GM23338 (cell line): ENCODE measurements around the gene STK32C. TPM values are rescaled to one million over a fixed set of nuclear protein-coding genes. Genes with fewer than 3 reads are reported as not detected.

Experiments
- ATAC-seq: fragments of 200-7000 bp; cut with Tn5 transposase; 3 replicates; pipeline ENCODE4 v1.9.1; 2020
- DNase-seq: peaks from one replicate; pipeline ENCODE4 v3.0.0-alpha.2; 2015; ENCODE audit warnings: low spot score
- H2AFZ ChIP-seq: fragments of 200-600 bp; sonication (generic); 2 replicates; pipeline ENCODE4 v1.8.0; 2016; ENCODE audit warnings: antibody characterized with exemption, mild to moderate bottlenecking, moderate library complexity
- H3F3A ChIP-seq: fragments of 200-600 bp; sonication (generic); replicated peaks from 2 replicates; pipeline ENCODE4 v1.8.0; 2017; ENCODE audit warnings: antibody characterized with exemption, mixed run types, low read depth
- H3K27ac ChIP-seq: fragments of 200-600 bp; sonication (generic); 2 replicates; pipeline ENCODE4 v1.6.1; 2016; ENCODE audit warnings: low read depth
- H3K27me3 ChIP-seq: fragments of 200-600 bp; sonication (generic); 2 replicates; pipeline ENCODE4 v1.8.0; 2016; ENCODE audit warnings: mild to moderate bottlenecking, mixed run types, moderate library complexity; ENCODE audit not compliant: insufficient read depth
- H3K36me3 ChIP-seq: fragments of 200-600 bp; sonication (generic); 2 replicates; pipeline ENCODE4 v1.8.0; 2016; ENCODE audit warnings: mild to moderate bottlenecking; ENCODE audit not compliant: insufficient read depth
- H3K4me1 ChIP-seq: fragments of 200-600 bp; sonication (generic); 2 replicates; pipeline ENCODE4 v1.8.0; 2016; ENCODE audit warnings: mild to moderate bottlenecking, moderate library complexity; ENCODE audit not compliant: insufficient read depth
- H3K4me2 ChIP-seq: fragments of 200-600 bp; sonication (generic); 2 replicates; pipeline ENCODE4 v1.7.1; 2017; ENCODE audit warnings: mixed run types
- H3K4me3 ChIP-seq: fragments of 200-600 bp; sonication (generic); 2 replicates; pipeline ENCODE4 v1.6.1; 2016; ENCODE audit warnings: mixed run types
- H3K79me2 ChIP-seq: fragments of 200-600 bp; sonication (generic); replicated peaks from 2 replicates; pipeline ENCODE4 v1.8.0; 2017; ENCODE audit warnings: mild to moderate bottlenecking; ENCODE audit not compliant: insufficient read depth
- H3K9me2 ChIP-seq: fragments of 200-600 bp; sonication (generic); 2 replicates; pipeline ENCODE4 v1.8.0; 2017; ENCODE audit not compliant: insufficient read depth
- H4K20me1 ChIP-seq: fragments of 200-600 bp; sonication (generic); replicated peaks from 2 replicates; pipeline ENCODE4 v1.8.0; 2017; ENCODE audit warnings: mild to moderate bottlenecking; ENCODE audit not compliant: insufficient read depth
- H3K27ac Mint-ChIP-seq: 2 replicates; pipeline ENCODE4 v1.8.0; 2020; ENCODE audit warnings: inconsistent platforms, mild to moderate bottlenecking, moderate library complexity, mixed read lengths
- H3K27me3 Mint-ChIP-seq: 3 replicates; pipeline ENCODE4 v1.8.0; 2022; ENCODE audit warnings: low read depth, mild to moderate bottlenecking, moderate library complexity, mixed read lengths, inconsistent platforms; ENCODE audit not compliant: insufficient read depth, poor library complexity
- H3K36me3 Mint-ChIP-seq: 3 replicates; pipeline ENCODE4 v1.8.0; 2021; ENCODE audit warnings: low read depth, mild to moderate bottlenecking, inconsistent platforms, moderate library complexity, mixed read lengths
- H3K4me1 Mint-ChIP-seq: 3 replicates; pipeline ENCODE4 v1.8.0; 2020; ENCODE audit warnings: mild to moderate bottlenecking, inconsistent platforms, mixed read lengths
- H3K4me3 Mint-ChIP-seq: 3 replicates; pipeline ENCODE4 v1.8.0; 2021; ENCODE audit warnings: moderate library complexity, mild to moderate bottlenecking, inconsistent platforms, mixed read lengths
- H3K9me3 Mint-ChIP-seq: 3 replicates; pipeline ENCODE4 v1.8.0; 2020; ENCODE audit warnings: moderate library complexity, mild to moderate bottlenecking, inconsistent platforms, mixed read lengths
- CREB1 ChIP-seq: fragments of 250-450 bp; sonication (Bioruptor Pico); IDR thresholded peaks from 2 replicates; pipeline ENCODE4 v1.5.0; 2020; ENCODE audit warnings: low read depth, mild to moderate bottlenecking, moderate library complexity
- ETS1 ChIP-seq: IDR thresholded peaks from 2 replicates; pipeline ENCODE4 v1.6.1; 2016; ENCODE audit warnings: antibody characterized with exemption
- EZH2phosphoT487 ChIP-seq: fragments of 200-600 bp; sonication (generic); IDR thresholded peaks from one replicate; pipeline ENCODE4 v1.8.1; 2018; ENCODE audit warnings: antibody characterized with exemption; ENCODE audit not compliant: unreplicated experiment
- JUNB ChIP-seq: IDR thresholded peaks from one replicate; pipeline ENCODE4 v1.6.1; 2016; ENCODE audit warnings: antibody characterized with exemption; ENCODE audit not compliant: unreplicated experiment
- POLR2AphosphoS5 ChIP-seq: IDR thresholded peaks from 2 replicates; pipeline ENCODE4 v1.6.1; 2016; ENCODE audit warnings: antibody characterized with exemption, low read depth
- REST ChIP-seq: IDR thresholded peaks from one replicate; pipeline ENCODE4 v1.6.1; 2018; ENCODE audit warnings: antibody characterized with exemption; ENCODE audit not compliant: unreplicated experiment
- STAT1 ChIP-seq: IDR thresholded peaks from one replicate; pipeline ENCODE4 v1.6.1; 2016; ENCODE audit warnings: antibody characterized with exemption; ENCODE audit not compliant: unreplicated experiment
- ZNF114 ChIP-seq: fragments of 250-450 bp; sonication (Bioruptor Pico); IDR thresholded peaks from 2 replicates; pipeline ENCODE4 v1.5.0; 2020; ENCODE audit warnings: mild to moderate bottlenecking, moderate library complexity
- ZNF331 ChIP-seq: fragments of 250-450 bp; sonication (Bioruptor Pico); IDR thresholded peaks from 2 replicates; pipeline ENCODE4 v1.5.0; 2020; ENCODE audit warnings: low read depth, mild to moderate bottlenecking, moderate library complexity
- polyA plus RNA-seq: library from polyadenylated mRNA; unstranded; fragments of >200 nt; fragmentation: Nextera tagmentation; extraction: Ambion mirVana; gene quantifications from 2 replicates; pipeline ENCODE4 v1.2.1, GENCODE V29; 2016
- total RNA-seq: library from RNA; depleted of rRNA; stranded (reverse); fragments of >200 nt; shearing (Covaris generic); gene quantifications from 2 replicates; pipeline ENCODE4 v1.2.3, GENCODE V29; 2014
- TF ChIP-seq, protein P1 (sequence below): fragments of 250-450 bp; sonication (Bioruptor Pico); IDR thresholded peaks from 2 replicates; pipeline ENCODE4 v1.5.0; 2020; ENCODE audit warnings: mild to moderate bottlenecking, moderate library complexity

STK32C gene
- total and polyA plus RNA-seq, 2 experiments from 2014 or later: 10.2 to 20.5 TPM

DNA sequence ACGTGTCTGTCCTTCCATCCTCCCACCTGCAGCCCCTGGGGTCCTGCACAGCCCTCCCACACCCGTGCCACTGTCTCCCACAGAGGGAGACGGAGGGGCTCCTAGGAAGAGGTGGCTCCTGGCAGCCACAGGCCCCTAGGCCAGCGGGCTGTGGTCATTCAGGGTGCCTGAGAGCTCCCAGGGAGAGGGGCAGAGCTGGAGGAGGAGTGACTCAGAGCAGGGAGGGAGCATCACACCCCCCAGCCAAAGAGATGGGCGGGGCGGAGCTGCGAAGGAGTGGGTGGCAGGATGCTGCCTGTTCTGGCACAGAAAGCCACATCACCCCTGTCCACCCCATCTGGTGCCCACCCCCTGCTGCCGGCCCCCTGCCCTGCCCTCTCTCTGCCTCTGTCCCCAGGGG lies 50.5 kb downstream of the STK32C start:
- H2AFZ ChIP-seq: no peak overlapping the region
- no peak for DNase-seq

More for the DNA sequence above, 50.5 kb downstream of the STK32C start:
- no peaks in the 10 kb centered on the region for H3F3A ChIP-seq
- H3K4me1 ChIP-seq: no peaks in the 10 kb centered on the region
- no peaks in the 10 kb centered on the region for H3K79me2 ChIP-seq
- no peak overlapping the region for H3K4me3 ChIP-seq
- H3K9me2 ChIP-seq: no peaks in the 10 kb centered on the region
- no peaks in the 10 kb centered on the region; the same call in 1 of the 2 replicates for H4K20me1 ChIP-seq
- H3K36me3 ChIP-seq: no peaks in the 10 kb centered on the region
- no peak overlapping the region for H3K4me3 Mint-ChIP-seq
- H3K27me3 Mint-ChIP-seq: peaks cover 5% of the 10 kb centered on the region
- H3K27ac Mint-ChIP-seq: no peak overlapping the region
- no peak for ATAC-seq
- H3K4me2 ChIP-seq: no peak overlapping the region
- H3K27me3 ChIP-seq: no peaks in the 10 kb centered on the region
- TF ChIP-seq, protein P1, sequence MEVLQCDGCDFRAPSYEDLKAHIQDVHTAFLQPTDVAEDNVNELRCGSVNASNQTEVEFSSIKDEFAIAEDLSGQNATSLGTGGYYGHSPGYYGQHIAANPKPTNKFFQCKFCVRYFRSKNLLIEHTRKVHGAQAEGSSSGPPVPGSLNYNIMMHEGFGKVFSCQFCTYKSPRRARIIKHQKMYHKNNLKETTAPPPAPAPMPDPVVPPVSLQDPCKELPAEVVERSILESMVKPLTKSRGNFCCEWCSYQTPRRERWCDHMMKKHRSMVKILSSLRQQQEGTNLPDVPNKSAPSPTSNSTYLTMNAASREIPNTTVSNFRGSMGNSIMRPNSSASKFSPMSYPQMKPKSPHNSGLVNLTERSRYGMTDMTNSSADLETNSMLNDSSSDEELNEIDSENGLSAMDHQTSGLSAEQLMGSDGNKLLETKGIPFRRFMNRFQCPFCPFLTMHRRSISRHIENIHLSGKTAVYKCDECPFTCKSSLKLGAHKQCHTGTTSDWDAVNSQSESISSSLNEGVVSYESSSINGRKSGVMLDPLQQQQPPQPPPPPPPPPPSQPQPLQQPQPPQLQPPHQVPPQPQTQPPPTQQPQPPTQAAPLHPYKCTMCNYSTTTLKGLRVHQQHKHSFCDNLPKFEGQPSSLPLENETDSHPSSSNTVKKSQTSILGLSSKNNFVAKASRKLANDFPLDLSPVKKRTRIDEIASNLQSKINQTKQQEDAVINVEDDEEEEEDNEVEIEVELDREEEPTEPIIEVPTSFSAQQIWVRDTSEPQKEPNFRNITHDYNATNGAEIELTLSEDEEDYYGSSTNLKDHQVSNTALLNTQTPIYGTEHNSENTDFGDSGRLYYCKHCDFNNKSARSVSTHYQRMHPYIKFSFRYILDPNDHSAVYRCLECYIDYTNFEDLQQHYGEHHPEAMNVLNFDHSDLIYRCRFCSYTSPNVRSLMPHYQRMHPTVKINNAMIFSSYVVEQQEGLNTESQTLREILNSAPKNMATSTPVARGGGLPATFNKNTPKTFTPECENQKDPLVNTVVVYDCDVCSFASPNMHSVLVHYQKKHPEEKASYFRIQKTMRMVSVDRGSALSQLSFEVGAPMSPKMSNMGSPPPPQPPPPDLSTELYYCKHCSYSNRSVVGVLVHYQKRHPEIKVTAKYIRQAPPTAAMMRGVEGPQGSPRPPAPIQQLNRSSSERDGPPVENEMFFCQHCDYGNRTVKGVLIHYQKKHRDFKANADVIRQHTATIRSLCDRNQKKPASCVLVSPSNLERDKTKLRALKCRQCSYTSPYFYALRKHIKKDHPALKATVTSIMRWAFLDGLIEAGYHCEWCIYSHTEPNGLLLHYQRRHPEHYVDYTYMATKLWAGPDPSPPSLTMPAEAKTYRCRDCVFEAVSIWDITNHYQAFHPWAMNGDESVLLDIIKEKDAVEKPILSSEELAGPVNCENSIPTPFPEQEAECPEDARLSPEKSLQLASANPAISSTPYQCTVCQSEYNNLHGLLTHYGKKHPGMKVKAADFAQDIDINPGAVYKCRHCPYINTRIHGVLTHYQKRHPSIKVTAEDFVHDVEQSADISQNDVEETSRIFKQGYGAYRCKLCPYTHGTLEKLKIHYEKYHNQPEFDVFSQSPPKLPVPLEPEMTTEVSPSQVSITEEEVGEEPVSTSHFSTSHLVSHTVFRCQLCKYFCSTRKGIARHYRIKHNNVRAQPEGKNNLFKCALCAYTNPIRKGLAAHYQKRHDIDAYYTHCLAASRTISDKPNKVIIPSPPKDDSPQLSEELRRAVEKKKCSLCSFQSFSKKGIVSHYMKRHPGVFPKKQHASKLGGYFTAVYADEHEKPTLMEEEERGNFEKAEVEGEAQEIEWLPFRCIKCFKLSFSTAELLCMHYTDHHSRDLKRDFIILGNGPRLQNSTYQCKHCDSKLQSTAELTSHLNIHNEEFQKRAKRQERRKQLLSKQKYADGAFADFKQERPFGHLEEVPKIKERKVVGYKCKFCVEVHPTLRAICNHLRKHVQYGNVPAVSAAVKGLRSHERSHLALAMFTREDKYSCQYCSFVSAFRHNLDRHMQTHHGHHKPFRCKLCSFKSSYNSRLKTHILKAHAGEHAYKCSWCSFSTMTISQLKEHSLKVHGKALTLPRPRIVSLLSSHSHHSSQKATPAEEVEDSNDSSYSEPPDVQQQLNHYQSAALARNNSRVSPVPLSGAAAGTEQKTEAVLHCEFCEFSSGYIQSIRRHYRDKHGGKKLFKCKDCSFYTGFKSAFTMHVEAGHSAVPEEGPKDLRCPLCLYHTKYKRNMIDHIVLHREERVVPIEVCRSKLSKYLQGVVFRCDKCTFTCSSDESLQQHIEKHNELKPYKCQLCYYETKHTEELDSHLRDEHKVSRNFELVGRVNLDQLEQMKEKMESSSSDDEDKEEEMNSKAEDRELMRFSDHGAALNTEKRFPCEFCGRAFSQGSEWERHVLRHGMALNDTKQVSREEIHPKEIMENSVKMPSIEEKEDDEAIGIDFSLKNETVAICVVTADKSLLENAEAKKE (CRISPR knock-in tag): no peak
- no peak for TF ChIP-seq ZNF114 (CRISPR knock-in tag)
- no peak for TF ChIP-seq CREB1 (CRISPR knock-in tag)
- no peak for TF ChIP-seq JUNB
- TF ChIP-seq ETS1: no peak
- no peak for TF ChIP-seq POLR2AphosphoS5
- TF ChIP-seq REST: no peak
- no peak for TF ChIP-seq STAT1
- no peak for TF ChIP-seq EZH2phosphoT487
- no peak for TF ChIP-seq ZNF331 (CRISPR knock-in tag)
- no peak overlapping the region for H3K27ac ChIP-seq
- no peaks in the 10 kb centered on the region for H3K9me3 Mint-ChIP-seq
- no peaks in the 10 kb centered on the region for H3K36me3 Mint-ChIP-seq
- H3K4me1 Mint-ChIP-seq: peaks cover 15% of the 10 kb centered on the region; the same call in 2 of the 3 replicates
